HEK293T (cell line): ENCODE results near the gene ZDHHC24.

Experiments
- FOXK2 ChIP-seq: fragments of 450-650 bp; IDR thresholded peaks from 2 replicates; pipeline ENCODE4 v1.6.1; 2016; ENCODE audit warnings: mild to moderate bottlenecking
- LEF1 ChIP-seq: fragments of 450-650 bp; IDR thresholded peaks from 2 replicates; pipeline ENCODE4 v1.6.1; 2017; ENCODE audit warnings: mild to moderate bottlenecking, borderline replicate concordance
- SP1 ChIP-seq: fragments of 450-650 bp; IDR thresholded peaks from 2 replicates; pipeline ENCODE4 v1.6.1; 2017

- TF ChIP-seq SP1 (no peak), FOXK2 (no peak), LEF1 (no peak)
Measured at GRCh38 chr11:66541892-66542291, 4.0 kb downstream of the ZDHHC24 start.
